H54 (cell line): ENCODE measurements around the gene ODAD4.

Experiments
- DNase-seq: peaks from one replicate; pipeline ENCODE4 v3.0.0; 2011; ENCODE audit warnings: low spot score, mixed read lengths; ENCODE audit not compliant: insufficient read length
- FAIRE-seq: peaks from 3 replicates; lab custom pipeline; 2011; peaks lifted over from hg19 to GRCh38; lab: Jason Lieb, UNC
- POLR2A ChIP-seq: IDR thresholded peaks from 2 replicates; pipeline ENCODE4 v1.6.1; 2011; ENCODE audit warnings: low read depth, mild to moderate bottlenecking, low read length

Gene ODAD4

DNA sequence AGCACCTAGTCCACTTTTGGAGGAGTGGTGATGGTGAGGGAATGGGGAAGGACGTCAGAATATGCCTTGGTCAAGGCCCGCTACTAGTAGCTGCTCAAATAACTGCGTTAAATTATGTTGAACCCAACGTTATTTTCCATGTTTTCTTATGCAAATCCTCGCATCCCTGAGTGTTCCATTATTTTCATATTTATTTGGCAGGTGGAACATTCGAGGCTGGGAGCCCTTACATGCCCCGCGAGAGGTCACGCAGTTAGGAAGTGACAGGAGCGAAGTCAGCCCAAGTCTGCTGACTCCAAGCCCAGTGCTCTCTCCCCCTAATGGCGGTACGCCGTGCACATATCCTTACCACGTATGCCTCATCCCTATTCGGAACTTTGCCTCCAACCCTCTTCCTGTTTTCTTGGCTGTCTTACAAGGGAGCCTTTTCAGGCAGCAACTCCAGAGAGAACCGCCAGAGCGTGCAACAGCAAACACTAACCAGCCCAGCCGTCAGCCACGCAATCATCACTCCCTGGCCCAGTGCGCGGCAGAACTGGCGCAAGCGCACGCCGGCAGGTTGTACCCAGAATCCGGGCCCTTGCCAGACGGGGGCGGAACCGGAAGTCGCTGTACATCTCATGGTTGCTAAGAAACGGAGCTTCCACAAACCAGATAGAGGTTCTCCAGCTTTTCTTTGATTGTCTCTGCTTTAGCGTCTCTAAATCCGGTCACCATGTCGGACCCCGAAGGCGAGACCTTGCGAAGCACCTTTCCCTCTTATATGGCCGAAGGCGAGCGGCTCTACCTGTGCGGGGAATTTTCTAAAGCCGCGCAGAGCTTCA lies at the start of gene ODAD4:
Gene ODAD4 (plus strand): TSS at position 609 of the 824 bp plus-strand sequence. CDS start 107 bp downstream, at position 716.
- DNase-seq, result peak; percentile 97
- peak; percentile 93 for TF ChIP-seq POLR2A
- peak; percentile 61 for FAIRE-seq

GRCh38 chr17:41882756-41883155 lies 47.7 kb upstream of the ODAD4 start:
- TF ChIP-seq POLR2A, result no peak
- no peak for DNase-seq
- FAIRE-seq, result no peak

DNA sequence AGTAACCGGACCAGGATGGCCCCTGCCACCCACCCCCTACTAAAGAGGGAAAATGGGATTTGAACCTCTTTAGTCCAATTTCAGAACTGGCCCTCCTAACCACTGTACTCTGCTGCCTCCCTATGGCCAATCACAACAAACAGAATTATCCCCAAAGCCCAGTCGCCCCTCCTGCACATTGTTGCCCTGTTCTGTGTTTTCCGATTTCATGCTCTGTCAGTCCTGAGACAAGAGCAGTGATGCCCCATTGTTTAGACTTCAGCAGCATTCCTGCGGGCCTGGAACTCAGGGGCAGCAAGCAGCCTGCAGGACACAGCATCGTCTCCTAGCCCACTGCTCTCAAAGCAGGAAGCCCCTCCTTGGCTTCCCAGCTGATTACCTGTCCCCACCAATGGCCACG lies 44.7 kb upstream of the ODAD4 start:
- DNase-seq (no peak), FAIRE-seq (no peak)

DNA sequence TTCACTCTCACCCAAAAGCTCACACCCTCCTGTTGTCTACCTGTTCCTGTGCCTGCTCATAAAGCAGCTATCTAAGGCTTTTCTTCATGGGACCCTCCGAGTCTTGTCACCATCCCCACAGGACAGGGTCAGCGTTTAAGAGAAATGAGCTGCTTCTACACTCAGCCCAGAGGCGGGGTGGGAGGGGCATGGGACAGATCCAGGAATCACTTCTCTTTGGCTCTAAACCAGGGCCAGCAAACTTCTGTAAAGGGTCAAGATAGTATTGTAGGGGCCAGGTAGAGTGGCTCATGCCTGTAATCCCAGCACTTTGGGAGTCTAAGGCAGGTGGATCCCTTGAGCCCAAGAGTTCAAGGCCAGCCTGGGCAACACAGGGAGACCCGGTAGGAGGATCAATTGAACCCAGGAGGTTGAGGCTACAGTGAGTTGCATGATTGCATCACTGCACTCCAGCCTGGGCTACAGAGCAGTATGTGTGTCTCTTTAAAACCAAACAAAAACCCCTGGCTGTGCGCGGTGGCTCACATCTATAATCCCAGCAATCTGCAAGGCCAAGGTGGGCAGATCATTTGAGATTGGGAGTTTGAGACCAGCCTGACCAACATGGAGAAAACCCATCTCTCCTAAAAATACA lies 42.0 kb upstream of the ODAD4 start:
- TF ChIP-seq POLR2A, result no peak
- DNase-seq, result no peak
- no peak for FAIRE-seq

More for the DNA sequence above, 44.7 kb upstream of the ODAD4 start:
- TF ChIP-seq POLR2A, result no peak

GRCh38 chr17:41891135-41892020 lies 39.0 kb upstream of the ODAD4 start:
- no peak for FAIRE-seq

GRCh38 chr17:41892021-41892376 lies 38.4 kb upstream of the ODAD4 start:
- no peak for TF ChIP-seq POLR2A
- FAIRE-seq (no peak), DNase-seq (no peak)

More at GRCh38 chr17:41891135-41892020, 39.0 kb upstream of the ODAD4 start:
- DNase-seq, result no peak
- TF ChIP-seq POLR2A, result no peak

DNA sequence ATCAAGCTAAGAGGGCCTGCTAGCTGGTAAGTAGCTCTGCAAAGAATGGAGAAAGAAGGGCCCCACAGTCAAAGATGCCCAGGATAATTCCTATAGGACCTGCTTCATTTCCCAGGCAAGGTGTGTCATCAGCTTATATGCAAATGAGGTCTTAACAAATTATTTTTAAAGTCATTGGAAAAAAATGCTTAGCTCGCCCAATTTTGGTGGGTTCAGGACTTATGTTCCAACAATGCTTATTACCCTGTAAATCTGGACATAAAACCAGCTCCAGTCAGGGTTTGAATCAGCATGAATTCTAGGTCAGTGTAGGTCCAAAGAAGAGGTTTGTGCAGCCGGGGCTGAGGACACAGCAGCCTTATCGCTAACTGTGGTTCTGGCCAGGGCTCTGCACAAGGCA lies 37.0 kb upstream of the ODAD4 start:
- FAIRE-seq (no peak), DNase-seq (no peak)
- no peak for TF ChIP-seq POLR2A

GRCh38 chr17:41894791-41895331 lies 35.6 kb upstream of the ODAD4 start:
- DNase-seq, result no peak
- no peak for TF ChIP-seq POLR2A
- FAIRE-seq, result no peak

DNA sequence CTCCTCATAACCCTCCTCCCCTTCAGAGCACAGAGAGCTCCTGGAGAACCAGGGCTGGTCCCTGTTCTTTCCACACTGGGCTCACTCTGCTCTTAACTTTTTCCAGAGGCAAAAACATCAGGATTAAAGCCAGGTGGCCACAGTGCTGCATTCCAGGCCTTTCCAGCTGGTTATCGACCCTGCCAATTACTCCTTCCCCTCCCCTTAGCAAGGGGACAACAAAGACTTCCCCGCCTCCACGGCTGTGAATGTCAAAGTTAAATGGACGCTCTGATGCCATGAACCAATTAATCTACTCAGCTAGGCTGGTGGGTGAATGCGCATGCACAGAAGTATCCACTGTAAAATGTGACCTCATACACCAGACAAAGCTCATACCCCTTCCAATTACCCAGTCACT lies 34.8 kb upstream of the ODAD4 start:
- no peak for TF ChIP-seq POLR2A
- DNase-seq (no peak), FAIRE-seq (no peak)

- no peak for DNase-seq
- no peak for TF ChIP-seq POLR2A
- FAIRE-seq, result no peak
These were observed 33.7 kb upstream of the ODAD4 start for GRCh38 chr17:41896726-41897125.

GRCh38 chr17:41901646-41902045 lies 28.8 kb upstream of the ODAD4 start:
- no peak for FAIRE-seq
- no peak for TF ChIP-seq POLR2A

DNA sequence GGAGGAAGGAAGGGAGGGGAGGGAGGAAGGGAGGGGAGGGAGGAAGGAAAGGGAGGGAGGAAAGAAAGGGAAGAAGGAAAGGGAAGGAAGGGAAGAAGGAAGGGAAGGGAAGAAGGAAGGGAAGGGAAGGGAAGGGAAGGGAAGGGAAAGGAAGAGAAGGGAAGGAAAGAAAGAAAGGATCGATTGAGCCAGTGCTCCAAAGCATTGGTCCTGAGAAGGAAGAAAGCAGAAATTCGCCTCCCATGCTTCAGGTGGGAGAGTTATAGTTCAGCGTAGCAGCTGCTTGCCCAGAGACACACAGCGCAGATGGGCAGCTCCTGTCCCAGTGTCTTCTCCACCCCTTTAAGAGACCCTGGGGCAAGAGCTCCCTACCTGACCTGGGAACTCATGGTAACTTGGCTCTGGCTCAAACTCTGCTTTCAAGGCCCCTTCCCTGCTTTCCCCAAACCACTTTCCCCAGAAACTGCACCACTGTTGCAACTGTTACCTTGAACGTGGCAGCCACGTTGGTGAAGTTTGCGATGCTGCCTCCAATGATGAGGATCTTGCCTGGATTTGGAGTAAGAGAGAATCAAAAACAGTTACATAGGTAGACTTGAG lies 26.1 kb upstream of the ODAD4 start:
- FAIRE-seq, result no peak
- no peak for TF ChIP-seq POLR2A
- DNase-seq, result no peak

More at GRCh38 chr17:41901646-41902045, 28.8 kb upstream of the ODAD4 start:
- DNase-seq, result no peak

DNA sequence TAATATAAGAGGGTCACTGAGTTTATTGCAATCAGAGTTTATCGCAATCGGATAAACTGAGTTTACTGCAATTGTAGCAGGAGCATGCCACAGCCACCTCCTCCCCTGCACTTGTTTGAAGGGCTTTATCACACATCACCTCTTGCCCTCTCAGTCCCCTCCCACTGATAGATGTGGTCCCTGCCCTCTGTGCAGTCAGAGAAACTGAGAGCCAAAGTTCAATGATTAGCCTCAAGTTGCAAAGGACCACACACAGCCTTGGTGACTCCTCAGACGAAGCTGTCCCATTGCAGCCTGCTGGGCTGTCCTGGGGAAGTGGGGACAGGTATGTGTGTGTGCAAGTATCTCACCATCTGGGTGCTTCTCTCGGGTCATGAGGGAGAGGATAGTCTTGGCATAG lies 25.2 kb upstream of the ODAD4 start:
- no peak for TF ChIP-seq POLR2A
- FAIRE-seq, result no peak

More for the DNA sequence above, 25.2 kb upstream of the ODAD4 start:
- DNase-seq, result no peak
